GM06990 (cell line): ENCODE data around the gene KCNIP4.

Source experiments
- DNase-seq: peaks from one replicate; pipeline ENCODE4 v3.0.0-alpha.2; 2011; ENCODE audit not compliant: insufficient read length; ENCODE audit errors: extremely low read depth
- H3K27me3 ChIP-seq: replicated peaks from 2 replicates; pipeline ENCODE4 v1.6.0; 2011; ENCODE audit warnings: low read length; ENCODE audit not compliant: control insufficient read depth, insufficient read depth
- H3K36me3 ChIP-seq: 2 replicates; pipeline ENCODE4 v1.5.1; 2011; ENCODE audit warnings: low read length; ENCODE audit not compliant: control insufficient read depth, insufficient read depth
- H3K4me3 ChIP-seq: replicated peaks from 2 replicates; pipeline ENCODE4 v1.5.1; 2011; ENCODE audit warnings: low read depth, mild to moderate bottlenecking, control low read depth, low read length
- CTCF ChIP-seq: IDR thresholded peaks from 2 replicates; pipeline ENCODE4 v1.5.1; 2011; ENCODE audit warnings: low read length, control low read depth, mild to moderate bottlenecking, inconsistent platforms; ENCODE audit not compliant: insufficient read depth, poor library complexity, severe bottlenecking

Gene KCNIP4

DNA sequence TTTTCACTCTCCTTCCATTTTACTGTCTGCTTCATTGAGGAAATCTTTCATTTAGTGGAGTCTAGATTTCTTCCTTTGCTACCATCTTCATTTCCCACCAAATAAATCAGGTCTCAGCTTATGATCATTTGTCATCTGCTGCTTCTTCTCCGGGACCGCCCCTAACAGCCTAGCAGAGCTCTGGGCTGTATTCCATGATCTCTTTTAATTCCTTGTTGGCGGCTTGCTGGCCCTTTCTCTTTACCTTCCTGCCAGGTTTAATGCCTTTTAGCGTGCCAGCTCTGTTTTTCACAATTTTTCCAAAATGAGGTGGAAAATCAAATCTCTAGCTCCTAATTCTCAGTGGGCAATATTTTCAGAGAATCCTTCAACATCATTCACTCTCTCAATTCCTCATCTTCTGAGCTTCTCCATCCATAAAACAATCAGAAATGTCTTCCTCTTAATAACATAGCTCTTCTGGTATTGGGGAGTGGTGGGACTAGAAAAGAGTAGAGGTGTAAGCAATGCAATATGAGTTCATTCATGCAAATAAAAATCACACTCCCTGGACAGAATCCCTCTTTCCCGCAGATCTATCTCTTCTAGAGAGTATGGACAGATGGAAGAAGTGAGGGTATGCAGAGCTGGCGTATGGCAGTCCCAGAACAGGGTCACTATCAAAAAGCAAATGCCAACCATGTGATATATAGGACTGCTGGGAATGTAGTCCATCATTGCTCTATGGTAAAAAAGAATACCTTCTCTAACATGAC, 491.3 kb downstream of the KCNIP4 start:
- no peak for DNase-seq
- Histone ChIP-seq H3K4me3 (no peak overlapping the region), H3K27me3 (no peaks in the 10 kb centered on the region), H3K36me3 (no peaks in the 10 kb centered on the region)
- no peak for TF ChIP-seq CTCF

DNA sequence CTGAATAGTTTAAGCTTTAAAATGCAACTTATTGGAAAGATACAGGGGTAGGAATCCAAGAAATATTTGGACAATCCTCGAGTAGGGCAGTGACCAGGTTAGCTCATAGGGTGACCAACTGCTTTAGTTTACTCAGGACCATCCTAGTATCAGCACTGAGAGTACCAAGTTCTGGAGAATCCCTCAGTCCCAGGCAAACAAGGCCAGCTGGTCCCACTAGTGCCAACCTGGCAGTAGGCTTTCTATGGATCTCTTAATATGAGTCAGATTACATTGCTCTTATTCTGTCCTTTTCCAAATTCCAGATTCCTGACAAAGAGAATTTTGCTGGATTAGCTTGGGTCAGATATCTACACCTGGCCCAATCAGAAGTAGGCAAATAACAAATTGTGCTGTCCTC, 493.7 kb downstream of the KCNIP4 start:
- DNase-seq: no peak
- no peaks in the 10 kb centered on the region for H3K27me3 ChIP-seq
- no peak overlapping the region for H3K4me3 ChIP-seq
- no peak for TF ChIP-seq CTCF
- H3K36me3 ChIP-seq: no peaks in the 10 kb centered on the region

GRCh38 chr4:21454201-21454600, 494.4 kb downstream of the KCNIP4 start:
- TF ChIP-seq CTCF: no peak
- no peak for DNase-seq
- no peak overlapping the region for H3K4me3 ChIP-seq
- H3K27me3 ChIP-seq: no peaks in the 10 kb centered on the region
- no peaks in the 10 kb centered on the region for H3K36me3 ChIP-seq

DNA sequence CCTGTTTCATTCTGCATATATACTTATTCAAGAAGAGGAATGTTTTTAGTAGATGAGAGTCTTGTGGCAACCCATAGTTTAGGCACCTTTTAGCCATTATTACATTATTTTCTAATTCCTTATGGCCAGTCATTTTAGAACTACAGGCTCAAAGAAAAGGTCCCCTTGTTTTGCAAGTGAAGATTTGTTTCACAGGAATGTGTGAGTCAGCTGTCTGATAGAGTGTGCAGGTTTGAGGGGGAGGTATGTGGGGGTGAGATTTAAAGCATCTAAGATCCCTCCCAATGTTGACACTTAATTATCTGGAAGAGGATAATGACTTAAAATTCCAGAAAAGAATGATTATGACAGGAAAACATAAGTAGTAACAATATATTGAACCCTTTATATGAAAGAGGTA, 495.6 kb downstream of the KCNIP4 start:
- Histone ChIP-seq H3K36me3 (no peaks in the 10 kb centered on the region), H3K27me3 (no peaks in the 10 kb centered on the region), H3K4me3 (no peak overlapping the region)
- TF ChIP-seq CTCF: no peak
- DNase-seq: no peak

DNA sequence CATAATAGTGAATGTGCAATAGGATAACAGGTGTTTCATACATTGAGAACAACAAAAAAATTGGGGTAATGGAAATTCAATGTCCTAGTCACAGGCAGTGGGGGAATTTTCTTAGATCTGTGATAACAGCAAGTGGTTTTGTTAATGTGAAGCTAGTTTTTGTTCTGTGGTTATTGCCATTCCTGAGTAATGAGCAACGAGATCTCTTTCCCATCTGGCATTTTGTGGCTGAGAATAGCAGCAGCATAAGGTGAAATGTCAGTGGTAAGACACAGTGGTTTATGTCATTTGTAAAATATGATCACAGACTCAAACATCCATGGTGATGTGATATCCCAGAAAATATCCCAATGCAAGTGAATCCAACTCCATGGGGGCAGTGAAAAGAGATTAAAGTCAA, 497.5 kb downstream of the KCNIP4 start:
- Histone ChIP-seq H3K4me3 (no peak overlapping the region), H3K36me3 (no peaks in the 10 kb centered on the region), H3K27me3 (no peaks in the 10 kb centered on the region)
- TF ChIP-seq CTCF: no peak
- DNase-seq: no peak

- Histone ChIP-seq H3K27me3 (no peaks in the 10 kb centered on the region), H3K4me3 (no peak overlapping the region), H3K36me3 (no peaks in the 10 kb centered on the region)
- no peak for TF ChIP-seq CTCF
- DNase-seq: no peak
These were observed 498.2 kb downstream of the KCNIP4 start for GRCh38 chr4:21450331-21450730.
